Stimulated activated CD8-positive, alpha-beta memory T cell treated with anti-CD3 and anti-CD28 coated beads, Interleukin-12 subunit alpha, Interleukin-12 subunit beta, amount 100 ng/mL, for 4 hours (primary cell): ENCODE results near the gene CNOT1.
"Not testable (repeated sequence)": the region's sequence is repeated elsewhere in the genome, so short reads cannot be mapped to it uniquely, and the experiment has no call there.

Experiments
- DNase-seq: peaks from one replicate; pipeline ENCODE4 v3.0.0-alpha.2; 2020; ENCODE audit warnings: low read depth

Gene CNOT1

DNA sequence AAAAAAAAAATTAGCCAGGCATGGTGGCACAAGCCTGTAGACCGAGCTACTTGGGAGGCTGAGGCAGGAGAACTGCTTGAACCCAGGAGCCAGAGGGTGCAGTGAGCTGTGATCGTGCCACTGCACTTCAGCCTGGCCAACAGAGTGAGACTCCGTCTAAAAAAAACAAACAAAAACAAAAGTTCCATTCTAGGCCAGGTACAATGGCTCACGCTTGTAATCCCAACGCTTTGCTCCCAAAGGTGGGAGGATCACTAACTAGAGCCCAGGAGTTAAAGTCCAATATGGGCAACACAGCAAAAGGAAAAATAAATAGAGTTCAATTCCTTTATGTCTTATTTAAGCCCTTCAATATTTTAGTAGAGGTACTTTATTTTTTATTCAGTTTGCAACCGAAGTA is 47.5 kb downstream of the CNOT1 start:
- DNase-seq: no peak

DNA sequence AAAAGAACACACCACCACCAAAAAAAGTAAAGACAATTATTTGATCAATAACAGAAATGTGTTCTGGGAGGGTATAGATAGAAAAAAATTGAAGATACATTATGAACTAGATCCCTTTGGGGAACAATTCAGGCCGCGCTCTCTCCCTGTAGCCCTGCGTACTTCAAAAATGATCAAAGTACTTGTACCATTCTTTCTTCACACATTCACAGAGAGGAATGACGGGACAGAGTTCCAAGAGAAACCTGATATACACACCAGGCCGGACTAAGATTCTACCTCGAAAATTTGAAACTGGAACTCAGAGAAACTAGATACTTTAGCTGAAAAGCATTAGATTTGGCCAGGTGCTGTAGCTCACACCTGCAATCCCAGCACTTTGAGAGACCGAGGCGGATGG is 50.0 kb downstream of the CNOT1 start:
- DNase-seq: no peak

DNA sequence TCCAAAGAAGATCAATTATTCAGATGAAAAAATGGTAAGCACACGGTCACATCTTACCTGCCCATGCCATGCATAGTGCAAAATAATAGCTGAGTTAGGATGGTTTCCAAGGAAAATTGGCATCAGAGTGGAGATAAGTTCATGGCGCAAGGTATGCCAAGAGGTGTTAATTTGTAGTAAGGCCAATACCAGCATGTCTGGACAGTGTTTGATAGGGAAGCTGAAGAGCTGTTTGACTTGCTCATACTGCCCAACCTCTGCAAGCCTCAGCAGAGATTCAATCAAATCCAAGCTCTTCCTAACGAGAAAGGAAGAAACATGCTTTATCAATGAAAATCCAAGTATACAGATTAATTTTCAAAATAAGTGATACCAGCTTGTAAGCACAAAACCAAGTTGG is 51.0 kb downstream of the CNOT1 start:
- DNase-seq: no peak

DNA sequence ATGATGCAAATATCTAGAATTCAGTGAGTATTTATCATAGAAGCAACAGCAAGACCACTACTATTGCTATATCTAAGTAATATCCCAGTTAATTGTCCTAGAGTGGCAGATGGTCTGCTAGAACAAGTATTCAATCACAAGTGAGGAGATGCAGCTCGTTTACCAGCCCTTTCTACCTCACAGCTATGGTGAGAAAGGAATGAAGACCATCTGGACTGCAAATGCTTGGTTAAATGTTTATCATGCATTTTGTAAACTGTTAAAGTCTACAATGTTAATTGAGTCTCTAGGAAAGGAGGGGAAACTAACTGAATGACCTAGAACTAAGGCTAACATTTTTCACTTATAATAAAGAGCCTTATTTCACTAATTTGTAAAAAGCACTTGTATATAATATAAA is 52.5 kb downstream of the CNOT1 start:
- no peak for DNase-seq

DNA sequence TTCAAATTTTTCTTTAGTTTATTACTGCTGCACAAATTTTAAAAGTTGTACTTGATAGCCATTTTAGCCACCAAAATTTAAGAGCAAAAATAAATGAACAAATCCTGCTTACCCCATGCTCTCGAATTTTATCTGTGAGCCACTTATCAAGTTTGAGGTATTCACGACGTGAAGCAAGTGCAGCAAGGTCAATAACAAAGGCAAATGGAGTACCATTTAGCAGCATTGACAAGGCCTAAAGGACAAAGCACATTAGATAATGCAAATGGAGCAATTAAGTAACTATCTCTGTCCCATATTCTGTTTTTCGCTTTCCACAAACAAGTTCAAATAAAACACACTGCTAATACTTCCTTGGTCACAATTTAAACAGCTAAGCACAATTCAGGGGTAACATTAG is 54.7 kb downstream of the CNOT1 start:
- DNase-seq: no peak

DNA sequence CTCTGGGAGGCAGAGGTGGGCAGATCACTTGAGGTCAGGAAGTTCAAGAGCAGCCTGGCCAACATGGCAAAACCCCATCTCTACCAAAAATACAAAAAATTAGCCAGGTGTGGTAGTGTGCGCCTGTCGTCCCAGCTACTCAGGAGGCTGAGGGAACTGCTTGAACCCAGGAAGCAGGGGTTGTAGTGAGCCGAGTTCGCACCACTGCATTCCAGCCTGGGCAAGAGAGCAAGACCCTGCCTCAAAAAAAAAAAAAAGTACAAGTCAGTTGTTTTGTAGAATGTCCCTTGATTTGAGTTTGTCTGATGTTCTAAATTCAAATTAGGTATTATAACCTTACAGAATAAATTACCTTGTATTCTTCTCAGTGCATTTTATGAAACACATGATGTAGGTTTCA is 63.9 kb downstream of the CNOT1 start:
- DNase-seq: not testable (repeated sequence)

DNA sequence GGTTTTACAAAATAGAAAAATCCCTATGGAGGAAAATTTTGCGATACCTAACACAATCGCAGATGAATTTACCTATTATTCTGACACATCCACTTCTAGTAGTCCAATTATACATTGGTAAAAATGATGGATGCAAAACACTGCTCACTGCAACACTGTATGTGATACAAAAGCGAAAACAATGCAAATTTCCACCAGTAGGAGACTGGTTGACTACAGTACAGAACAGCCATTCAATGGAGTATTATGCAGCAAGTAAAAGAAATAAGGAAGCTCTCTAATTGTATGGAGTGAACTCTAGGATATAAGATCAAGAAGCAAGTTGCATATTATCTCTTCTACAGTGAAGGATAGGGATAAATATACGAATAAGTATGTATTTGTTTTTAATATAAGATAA is 65.9 kb downstream of the CNOT1 start:
- no peak for DNase-seq

DNA sequence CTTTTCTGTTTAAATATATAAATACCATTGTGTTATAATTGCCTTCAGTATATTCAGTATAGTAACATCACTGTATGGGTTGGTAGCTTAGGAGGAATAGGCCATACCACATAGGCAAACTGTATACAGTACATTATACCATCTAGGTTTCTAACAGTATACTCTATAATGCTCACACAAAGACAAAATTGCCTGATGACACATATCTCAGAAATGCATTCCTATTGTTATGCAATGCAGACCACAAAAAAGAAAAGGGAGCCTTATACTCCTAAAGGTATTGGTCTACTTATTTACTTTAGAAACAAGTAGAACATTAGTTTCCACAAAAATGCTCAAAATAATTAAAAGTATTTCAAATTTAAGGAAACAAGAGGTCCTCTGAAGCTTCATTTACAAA is 66.4 kb downstream of the CNOT1 start:
- no peak for DNase-seq

DNA sequence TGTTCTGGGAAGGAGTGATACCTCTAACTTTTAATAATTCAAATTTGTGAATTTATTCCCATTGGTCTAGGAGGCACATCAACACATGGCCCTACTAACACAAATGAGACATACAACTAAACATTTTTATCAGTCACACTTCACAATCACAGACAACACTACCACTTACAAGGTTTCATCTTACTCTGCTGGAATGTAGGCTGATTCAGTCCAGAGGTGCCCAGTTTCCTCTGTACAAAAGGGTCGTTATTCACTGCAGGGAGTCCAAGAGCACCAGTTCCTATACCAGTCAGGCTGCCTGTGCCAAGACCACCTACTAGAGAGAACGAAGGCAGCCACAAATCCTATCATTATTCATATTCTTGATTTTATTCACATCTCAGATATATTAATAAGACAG is 72.9 kb downstream of the CNOT1 start:
- DNase-seq: no peak

DNA sequence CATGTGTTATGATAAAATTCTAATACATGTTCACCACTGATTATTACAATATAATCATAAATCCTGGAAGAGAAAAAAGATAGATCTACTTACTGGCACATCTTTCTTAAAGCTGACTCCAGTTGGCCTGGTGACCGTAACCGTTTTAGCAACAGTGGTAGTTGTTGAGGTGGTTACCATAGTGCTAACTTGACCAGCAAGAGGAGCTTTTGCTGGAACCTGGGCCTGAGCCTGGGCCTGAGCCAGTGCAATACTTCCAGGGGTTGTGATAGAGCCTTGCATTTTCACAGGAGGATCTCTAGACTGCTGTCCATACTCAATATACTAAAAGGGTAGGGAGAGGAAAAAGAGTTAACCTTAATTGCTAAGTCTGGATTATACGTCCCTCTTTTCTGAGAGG is 78.1 kb downstream of the CNOT1 start:
- DNase-seq: no peak

DNA sequence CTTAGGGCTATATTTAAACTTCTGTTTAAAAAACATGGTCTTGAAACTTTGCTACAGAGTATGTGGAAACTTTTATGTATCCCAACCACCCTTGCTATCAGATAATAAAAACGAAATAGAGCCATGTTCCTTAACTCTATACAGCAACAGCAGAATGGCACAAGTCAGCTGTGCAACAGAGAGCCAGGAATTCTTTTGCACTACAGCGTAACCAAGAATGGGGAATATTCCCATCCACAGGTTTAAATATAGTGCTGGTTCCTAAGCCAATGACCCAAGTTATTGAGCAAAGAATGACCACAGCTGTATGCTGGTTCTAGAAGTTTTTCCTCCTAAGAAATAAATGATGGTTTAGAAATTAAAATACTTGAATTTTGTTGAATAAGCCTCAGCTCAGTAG is 81.2 kb downstream of the CNOT1 start:
- DNase-seq: no peak

DNA sequence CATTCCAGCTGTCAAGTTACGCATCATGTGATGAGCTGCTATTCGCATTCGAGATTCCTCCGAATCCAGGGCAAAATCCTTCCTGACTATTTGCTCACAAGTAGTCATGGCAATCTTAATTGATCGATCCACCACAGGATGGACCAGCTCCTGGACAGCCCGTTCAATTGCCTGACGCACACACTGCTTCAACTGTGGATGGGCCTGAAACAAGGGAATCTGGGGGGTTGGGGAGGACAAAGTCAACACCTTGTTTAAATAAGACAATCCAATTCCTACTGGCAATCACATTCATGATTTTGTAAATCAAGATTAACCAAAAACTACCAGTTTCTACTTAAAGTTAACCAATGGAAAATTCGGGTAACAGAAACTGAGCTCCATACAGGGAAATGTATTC is 85.9 kb downstream of the CNOT1 start:
- no peak for DNase-seq

DNA sequence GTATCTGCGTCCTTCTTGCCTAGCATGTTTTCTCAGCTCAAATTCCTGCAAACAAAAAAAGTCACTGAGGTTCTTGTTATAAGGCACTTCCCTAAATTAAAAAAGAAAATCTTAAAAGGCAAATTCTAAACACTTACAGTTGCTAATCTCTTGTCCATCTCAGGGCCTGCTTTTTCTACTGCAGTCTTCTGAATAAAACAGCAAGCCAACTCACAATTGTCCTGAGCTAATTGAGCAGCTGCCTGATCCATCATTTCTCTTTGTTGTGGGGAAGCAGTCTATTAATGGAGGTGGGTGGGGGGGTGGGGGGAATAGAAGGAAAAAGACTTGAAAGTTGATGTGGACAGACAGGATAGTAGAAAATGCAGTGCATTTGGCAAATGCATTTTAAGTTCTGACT is 87.3 kb downstream of the CNOT1 start:
- no peak for DNase-seq

DNA sequence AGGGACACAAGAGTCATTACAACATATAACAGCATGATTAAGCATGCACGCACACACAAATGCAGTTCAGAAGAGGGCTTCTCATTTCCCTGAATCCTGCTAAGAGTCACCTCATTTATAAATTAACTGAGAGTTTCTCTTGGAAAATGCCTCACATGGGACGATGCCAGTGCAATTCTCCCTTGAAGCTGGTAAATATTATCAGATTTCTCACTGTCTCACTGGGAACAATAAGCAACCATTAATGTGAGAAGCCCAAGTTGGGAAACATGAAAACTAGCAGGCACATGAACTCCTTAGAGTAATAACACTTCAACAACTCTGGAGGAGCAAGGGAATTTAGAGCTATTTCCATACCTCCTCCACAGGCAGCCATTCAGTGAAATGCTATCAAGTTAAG is 87.9 kb downstream of the CNOT1 start:
- DNase-seq: no peak

DNA sequence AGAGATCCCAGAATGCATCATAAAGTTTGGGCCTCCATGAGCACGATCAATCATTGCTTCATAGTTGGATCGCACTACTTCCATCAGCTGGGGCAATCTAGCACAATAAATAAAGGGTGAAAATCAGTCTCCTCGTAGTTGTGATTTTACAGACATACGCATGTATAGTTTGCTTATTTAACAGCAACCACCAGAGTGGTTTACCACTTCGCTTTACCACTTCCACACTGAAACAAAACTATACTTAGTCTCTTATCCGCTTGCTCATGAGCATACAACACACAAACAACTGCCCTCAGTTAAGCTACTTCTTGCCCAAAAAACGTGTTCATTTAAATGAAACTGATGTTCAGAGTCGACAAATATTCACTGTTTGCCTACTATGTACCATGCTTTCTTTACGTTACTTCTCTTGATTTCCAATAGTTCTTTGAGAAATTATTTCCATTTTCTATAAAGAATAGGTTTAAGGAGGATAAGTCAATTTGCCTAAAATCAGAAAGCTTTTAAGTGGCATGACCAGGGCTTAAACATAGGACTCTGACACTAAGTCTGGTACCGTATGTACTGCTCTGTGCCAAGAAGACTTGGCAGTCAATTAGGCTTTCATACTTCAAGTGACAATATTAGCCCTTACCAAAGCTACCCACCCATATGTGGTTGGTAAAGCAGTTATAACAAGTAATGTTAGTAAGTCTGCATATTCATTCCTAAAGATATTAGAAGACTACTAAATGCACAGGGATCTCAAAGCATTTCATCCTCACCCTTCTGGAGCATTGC is 92.3 kb downstream of the CNOT1 start:
- DNase-seq: no peak

DNA sequence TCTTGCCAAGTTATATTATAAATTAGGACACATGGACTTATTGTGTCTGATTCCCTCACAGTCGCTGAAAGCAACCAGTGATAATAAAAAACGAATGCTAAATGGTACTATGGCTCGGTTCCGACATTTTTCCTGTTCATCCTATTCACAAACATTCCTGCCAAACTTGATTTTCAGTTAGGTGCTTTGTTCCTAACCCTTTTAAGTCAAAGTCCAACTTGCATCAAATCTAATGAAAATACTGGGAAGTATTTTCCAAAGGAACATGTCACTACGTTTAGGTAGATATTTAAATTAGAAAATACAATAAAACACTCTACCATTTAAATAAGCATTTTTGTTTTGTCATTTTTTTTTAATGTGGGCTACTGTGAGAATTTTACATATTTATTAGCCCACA is 93.3 kb downstream of the CNOT1 start:
- no peak for DNase-seq

DNA sequence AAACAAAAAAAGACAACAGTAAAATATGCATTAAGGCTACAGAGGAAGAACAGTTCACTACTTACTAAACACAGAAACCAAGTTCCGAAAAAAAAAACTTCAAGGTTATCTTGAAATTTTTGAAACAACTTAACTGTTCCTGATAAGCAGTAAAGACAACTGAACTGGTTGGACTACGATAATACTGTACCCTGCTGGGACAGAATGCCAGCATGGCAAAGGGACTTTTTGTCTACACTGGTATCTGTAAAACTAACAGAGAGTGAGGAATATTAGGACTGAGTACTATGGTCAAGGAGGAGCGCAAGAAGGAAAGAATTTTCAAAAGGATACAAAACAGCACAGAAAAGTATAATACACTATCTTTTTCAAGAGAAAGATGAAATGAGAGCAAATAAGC is 94.5 kb downstream of the CNOT1 start:
- no peak for DNase-seq

DNA sequence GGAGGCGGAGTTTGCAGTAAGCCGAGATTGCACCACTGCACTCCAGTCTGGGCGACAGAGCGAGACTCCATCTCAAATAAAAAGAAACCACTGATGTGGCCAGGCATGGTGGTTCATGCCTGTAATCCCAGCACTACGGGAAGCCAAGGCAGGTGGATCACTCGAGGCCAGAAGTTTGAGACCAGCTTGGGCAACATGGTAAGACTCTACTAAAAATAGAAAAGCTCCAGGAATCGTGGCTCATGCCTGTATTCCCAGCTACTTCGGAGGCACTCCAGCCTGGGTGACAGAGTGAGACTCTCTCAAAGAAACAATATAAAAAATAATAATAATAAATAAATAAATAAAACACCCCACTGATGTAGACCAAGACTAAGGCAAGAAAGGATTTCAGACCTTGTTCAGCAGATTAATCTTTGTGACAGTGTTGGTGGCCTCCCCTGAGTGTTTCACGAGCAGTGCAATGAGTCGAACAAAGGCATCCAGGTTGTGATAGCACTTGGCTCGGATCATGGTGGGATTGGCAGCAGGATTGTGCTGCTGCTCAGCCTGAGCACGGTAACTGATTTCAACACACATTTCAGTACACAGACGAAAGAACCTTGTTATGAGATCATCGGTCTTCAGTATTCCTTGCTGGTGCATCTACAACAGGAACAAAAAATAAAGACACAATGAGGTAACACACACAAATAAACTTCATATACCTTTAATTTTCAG is 95.7 kb downstream of the CNOT1 start:
- no peak for DNase-seq

DNA sequence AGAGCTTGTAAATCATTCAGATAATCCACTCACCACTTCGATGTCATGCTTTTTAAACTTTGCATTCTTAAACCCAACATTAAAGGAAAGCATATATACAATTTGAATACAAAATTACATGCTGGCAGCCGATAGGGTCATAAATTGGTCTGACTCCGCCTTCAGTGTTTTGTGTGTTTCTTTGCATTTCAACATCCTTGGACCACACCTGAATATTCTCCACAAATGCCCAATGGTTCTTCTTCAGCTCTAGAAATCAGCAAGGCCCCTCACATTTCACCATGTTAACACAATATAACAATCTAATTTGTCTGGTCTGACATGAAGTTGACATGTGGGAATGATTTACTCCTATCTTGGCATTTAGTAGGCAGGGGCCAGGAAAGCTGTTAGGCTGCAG is 97.2 kb downstream of the CNOT1 start:
- no peak for DNase-seq

DNA sequence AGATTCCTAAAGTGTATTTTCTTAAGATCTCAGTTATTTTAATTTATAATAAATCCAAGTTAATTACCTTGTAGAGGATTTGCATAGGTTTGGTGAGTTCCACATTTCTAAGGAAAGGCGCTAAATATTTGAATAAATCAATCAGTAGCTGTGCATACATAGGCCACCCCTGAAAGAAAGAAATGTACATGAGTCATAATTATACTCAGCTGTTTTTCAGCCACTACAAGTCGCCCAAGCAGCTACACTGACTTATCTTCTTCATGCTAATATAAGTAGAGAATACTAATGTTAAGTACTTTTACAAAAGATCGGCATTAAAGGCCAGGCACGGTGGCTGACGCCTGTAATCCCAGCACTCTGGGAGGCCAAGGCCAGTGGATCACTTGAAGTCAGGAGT is 99.4 kb downstream of the CNOT1 start:
- no peak for DNase-seq

DNA sequence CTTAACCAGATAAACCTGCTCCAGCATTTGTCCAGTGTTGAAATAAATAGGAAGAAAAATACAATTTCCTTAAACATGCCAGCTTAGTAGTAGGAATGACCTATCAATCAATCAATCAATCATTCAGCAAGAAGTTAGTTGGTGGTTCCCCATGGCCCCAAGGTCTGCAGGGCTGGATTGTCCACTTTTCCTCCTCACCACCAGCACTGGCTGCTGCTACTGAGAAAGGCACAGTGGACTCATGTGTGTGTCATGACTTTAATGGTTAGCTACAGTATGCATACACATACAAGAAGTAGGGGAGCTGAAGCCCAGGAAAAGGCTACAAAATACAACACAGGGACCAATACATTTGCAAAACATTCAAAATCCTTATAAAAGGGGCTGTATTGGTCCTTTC is 109.9 kb downstream of the CNOT1 start:
- DNase-seq: no peak

DNA sequence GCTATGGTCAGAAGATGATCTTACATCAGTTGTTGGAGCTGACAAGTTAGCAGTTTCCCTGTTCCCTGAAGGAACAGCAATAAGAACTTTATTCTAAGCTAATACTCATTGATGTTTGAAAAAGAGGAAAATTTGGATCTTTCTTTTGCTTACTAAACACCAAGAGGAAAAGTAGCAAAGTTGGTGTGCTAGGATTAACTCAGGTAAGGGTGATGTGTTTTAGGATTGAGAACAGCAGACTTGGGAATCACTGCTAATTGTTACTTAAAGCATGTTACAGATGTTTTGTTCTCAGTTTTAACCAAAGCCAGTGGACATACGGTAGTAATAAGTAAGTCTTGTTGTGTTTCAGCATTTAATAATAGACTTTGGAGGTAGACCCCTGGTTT is 110.7 kb downstream of the CNOT1 start:
- no peak for DNase-seq

DNA sequence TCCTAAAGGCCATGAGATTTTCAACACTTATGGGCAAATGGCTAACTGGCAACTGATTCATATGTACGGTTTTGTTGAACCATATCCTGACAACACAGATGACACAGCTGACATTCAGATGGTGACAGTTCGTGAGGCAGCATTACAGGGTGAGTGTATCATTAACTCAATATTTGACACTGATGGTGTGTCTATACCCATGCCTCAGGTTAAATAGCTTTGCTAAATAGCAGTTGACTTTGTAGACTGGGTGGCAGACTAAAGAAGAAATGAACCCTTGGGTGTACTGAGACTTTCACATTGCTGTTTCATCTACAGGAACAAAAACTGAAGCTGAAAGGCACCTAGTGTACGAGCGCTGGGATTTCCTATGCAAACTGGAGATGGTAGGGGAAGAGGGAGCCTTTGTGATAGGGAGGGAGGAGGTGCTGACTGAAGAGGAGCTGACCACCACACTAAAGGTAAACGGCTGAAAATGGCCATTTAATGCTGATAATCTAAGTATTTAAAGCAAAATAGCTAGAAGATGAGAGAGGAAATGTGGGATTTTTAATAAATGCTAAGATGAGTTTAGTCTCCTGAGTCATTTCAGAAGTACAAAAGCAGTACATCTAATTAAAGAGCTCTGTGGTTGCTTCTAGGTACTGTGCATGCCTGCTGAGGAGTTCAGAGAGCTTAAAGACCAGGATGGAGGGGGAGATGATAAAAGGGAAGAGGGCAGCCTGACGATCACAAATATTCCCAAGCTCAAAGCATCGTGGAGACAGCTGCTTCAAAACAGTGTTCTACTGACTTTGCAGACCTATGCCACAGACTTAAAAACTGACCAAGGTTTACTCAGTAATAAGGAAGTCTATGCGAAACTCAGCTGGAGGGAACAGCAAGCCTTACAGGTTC is 111.3 kb downstream of the CNOT1 start:
- DNase-seq: no peak
